Endodermal cell (in vitro differentiated cells): ENCODE measurements around the gene RPLP1. TPM values are rescaled to one million over a fixed set of nuclear protein-coding genes. Genes with fewer than 3 reads are reported as not detected.
A peak's percentile ranks its signal among the peaks of the same experiment; 100 is the strongest.

Source experiments
- DNase-seq: peaks from one replicate; pipeline ENCODE4 v3.0.0-alpha.2; 2017
- H3K27ac ChIP-seq: 2 replicates; pipeline ENCODE4 v1.5.1; 2013; ENCODE audit warnings: mild to moderate bottlenecking, low read depth, low read length, moderate library complexity
- H3K27me3 ChIP-seq: 2 replicates; pipeline ENCODE4 v1.6.1; 2013; ENCODE audit warnings: mild to moderate bottlenecking, low read length, moderate library complexity; ENCODE audit not compliant: insufficient read depth, control insufficient read depth, poor library complexity, severe bottlenecking
- H3K36me3 ChIP-seq: 2 replicates; pipeline ENCODE4 v1.7.0; 2013; ENCODE audit warnings: mild to moderate bottlenecking, low read length, moderate library complexity; ENCODE audit not compliant: control insufficient read depth, insufficient read depth
- H3K4me1 ChIP-seq: one replicate; pipeline ENCODE4 v1.7.0; 2013; ENCODE audit warnings: low read length; ENCODE audit not compliant: control insufficient read depth, insufficient read depth
- H3K4me3 ChIP-seq: 2 replicates; pipeline ENCODE4 v1.5.1; 2013; ENCODE audit warnings: mild to moderate bottlenecking, low read length, moderate library complexity
- H3K9ac ChIP-seq: 2 replicates; pipeline ENCODE4 v1.6.1; 2013; ENCODE audit warnings: mild to moderate bottlenecking, low read length, moderate library complexity; ENCODE audit not compliant: poor library complexity, severe bottlenecking; ENCODE audit errors: extremely low read depth
- H3K9me3 ChIP-seq: 2 replicates; pipeline ENCODE4 v1.6.1; 2013; ENCODE audit warnings: mild to moderate bottlenecking, low read length, moderate library complexity; ENCODE audit not compliant: control insufficient read depth
- H3K27ac Mint-ChIP-seq: 2 replicates; pipeline ENCODE4 v1.8.0; 2020; ENCODE audit warnings: mixed read lengths
- H3K27me3 Mint-ChIP-seq: 2 replicates; pipeline ENCODE4 v1.8.0; 2021; ENCODE audit warnings: mild to moderate bottlenecking, mixed read lengths; ENCODE audit not compliant: insufficient read depth
- H3K36me3 Mint-ChIP-seq: 2 replicates; pipeline ENCODE4 v1.8.0; 2020; ENCODE audit warnings: low read depth, mixed read lengths
- H3K4me1 Mint-ChIP-seq: 2 replicates; pipeline ENCODE4 v1.8.0; 2020; ENCODE audit warnings: mixed read lengths
- H3K4me3 Mint-ChIP-seq: 2 replicates; pipeline ENCODE4 v1.8.0; 2020; ENCODE audit warnings: mild to moderate bottlenecking, moderate library complexity, mixed read lengths
- H3K9me3 Mint-ChIP-seq: 2 replicates; pipeline ENCODE4 v1.8.0; 2020; ENCODE audit warnings: mild to moderate bottlenecking, mixed read lengths
- CTCF ChIP-seq: fragments of 200-600 bp; sonication (generic); conservative IDR thresholded peaks from 2 replicates; pipeline ENCODE4 v1.5.0; 2021; ENCODE audit warnings: antibody characterized with exemption, mild to moderate bottlenecking
- WGBS, 2 experiments: methylation state at CpG; one replicate each; pipeline versions ENCODE4 v1.1.5 to v1.1.7; 2013; ENCODE audit warnings: missing lambda C conversion rate in 2 of 2, mixed read lengths in 1 of 2; ENCODE audit not compliant: insufficient coverage in 1 of 2, insufficient read length in 1 of 2; 5-methylcytosine and 5-hydroxymethylcytosine counted together
- total RNA-seq, 2 donors: library from RNA; stranded (reverse); fragmentation: NEBNext Ultra II Directional in 1 of 2; extraction: Animal tissue kit (Norgen Biotek cat#: 25700) in 1 of 2; gene quantifications; 2 replicates in 1 of 2; 3 replicates in 1 of 2; pipeline ENCODE4 v1.2.1, GENCODE V29; 2021

The RPLP1 gene
- total RNA-seq, 2 donors from 2014 or later = 1,560 to 1,563 TPM

GRCh38 chr15:69414701-69415167 lies 37.9 kb upstream of the RPLP1 start:
- DNase-seq = peak; percentile 81
- Histone ChIP-seq H3K4me1 (no peaks in the 10 kb centered on the region), H3K36me3 (peaks cover 32% of the 10 kb centered on the region), H3K27me3 (no peaks in the 10 kb centered on the region), H3K27ac (peak overlapping the region; percentile 64), H3K9ac (peak overlapping the region; percentile 84), H3K4me3 (peak overlapping the region; percentile 91), H3K9me3 (no peaks in the 10 kb centered on the region)
- Mint-ChIP-seq H3K4me3 (peak overlapping the region; percentile 82), H3K27ac (peak overlapping the region; percentile 53), H3K4me1 (peaks cover 8% of the 10 kb centered on the region), H3K36me3 (peaks cover 21% of the 10 kb centered on the region), H3K27me3 (no peaks in the 10 kb centered on the region), H3K9me3 (no peaks in the 10 kb centered on the region)
- WGBS, 2 experiments = 0% methylated on average over 7 to 29 of the region's 29 CpGs
- no peak for TF ChIP-seq CTCF

GRCh38 chr15:69415381-69415780 lies 37.2 kb upstream of the RPLP1 start:
- Mint-ChIP-seq H3K4me3 (peak overlapping the region; percentile 82), H3K27ac (peak overlapping the region; percentile 83), H3K36me3 (peaks cover 25% of the 10 kb centered on the region), H3K27me3 (no peaks in the 10 kb centered on the region), H3K4me1 (peaks cover 8% of the 10 kb centered on the region), H3K9me3 (no peaks in the 10 kb centered on the region)
- H3K4me3 ChIP-seq = peak overlapping the region; percentile 91
- 36 to 39% methylated on average over 3 of the region's 3 CpGs for WGBS, 2 experiments
- H3K27me3 ChIP-seq = no peaks in the 10 kb centered on the region
- no peaks in the 10 kb centered on the region for H3K9me3 ChIP-seq
- no peak for TF ChIP-seq CTCF
- peak overlapping the region; percentile 84 for H3K9ac ChIP-seq
- H3K4me1 ChIP-seq = no peaks in the 10 kb centered on the region
- DNase-seq = no peak
- H3K36me3 ChIP-seq = peaks cover 39% of the 10 kb centered on the region
- H3K27ac ChIP-seq = no peak overlapping the region

GRCh38 chr15:69417581-69417980 lies 35.0 kb upstream of the RPLP1 start:
- Mint-ChIP-seq H3K36me3 (peaks cover 41% of the 10 kb centered on the region), H3K27ac (no peak overlapping the region), H3K4me3 (no peak overlapping the region), H3K4me1 (peaks cover 8% of the 10 kb centered on the region), H3K27me3 (no peaks in the 10 kb centered on the region), H3K9me3 (no peaks in the 10 kb centered on the region)
- no peaks in the 10 kb centered on the region for H3K4me1 ChIP-seq
- H3K4me3 ChIP-seq = no peak overlapping the region
- H3K27me3 ChIP-seq = no peaks in the 10 kb centered on the region
- H3K9me3 ChIP-seq = no peaks in the 10 kb centered on the region
- H3K9ac ChIP-seq = no peak overlapping the region
- H3K36me3 ChIP-seq = peaks cover 61% of the 10 kb centered on the region
- no peak for DNase-seq
- no peak for TF ChIP-seq CTCF
- H3K27ac ChIP-seq = no peak overlapping the region
